GM12878 (cell line): ENCODE measurements around the gene FNDC11.
A peak's percentile ranks its signal among the peaks of the same experiment; 100 is the strongest.

Source experiments
- CREB1 ChIP-seq: IDR thresholded peaks from 2 replicates; pipeline ENCODE4 v1.6.1; 2012; ENCODE audit warnings: low read depth, mild to moderate bottlenecking, inconsistent platforms
- EGR1 ChIP-seq, 2 experiments: IDR thresholded peaks; 1 replicate in 1 of 2; 2 replicates in 1 of 2; pipeline ENCODE4 v1.6.1; 2011 to 2012; ENCODE audit warnings: low read depth in 2 of 2, low read length in 2 of 2, borderline replicate concordance in 1 of 2, mild to moderate bottlenecking in 1 of 2, moderate library complexity in 1 of 2
- FOS ChIP-seq: IDR thresholded peaks from 3 replicates; pipeline ENCODE4 v1.6.1; 2011; ENCODE audit warnings: borderline replicate concordance; ENCODE audit not compliant: insufficient read length; ENCODE audit errors: extremely low read depth
- POLR2A ChIP-seq: IDR thresholded peaks from 2 replicates; pipeline ENCODE4 v1.6.1; 2011; ENCODE audit warnings: low read depth, mild to moderate bottlenecking, low read length
- TCF12 ChIP-seq: IDR thresholded peaks from 2 replicates; pipeline ENCODE4 v1.6.1; 2011; ENCODE audit warnings: low read depth, mild to moderate bottlenecking, low read length
- TF ChIP-seq, protein P1 (sequence below): fragments of 450-650 bp; IDR thresholded peaks from 2 replicates; pipeline ENCODE4 v1.6.1; 2014; ENCODE audit warnings: mild to moderate bottlenecking
- TF ChIP-seq, protein P2 (sequence below), 3 experiments: IDR thresholded peaks in 2 of 3; conservative IDR thresholded peaks in 1 of 3; 2 replicates each; pipeline ENCODE4 v1.5.1; 2011; ENCODE audit warnings: low read depth in 3 of 3, low read length in 3 of 3, mild to moderate bottlenecking in 3 of 3, control low read depth in 2 of 3, moderate library complexity in 2 of 3, inconsistent platforms in 1 of 3, mixed read lengths in 1 of 3; ENCODE audit not compliant: control insufficient read depth in 2 of 3, insufficient read depth in 1 of 3; ENCODE audit errors: extremely low read depth in 1 of 3
- TF ChIP-seq, protein P3 (sequence below): IDR thresholded peaks from 2 replicates; pipeline ENCODE4 v1.6.1; 2012; ENCODE audit warnings: low read depth, low read length, improper control_type of control experiment

DNA sequence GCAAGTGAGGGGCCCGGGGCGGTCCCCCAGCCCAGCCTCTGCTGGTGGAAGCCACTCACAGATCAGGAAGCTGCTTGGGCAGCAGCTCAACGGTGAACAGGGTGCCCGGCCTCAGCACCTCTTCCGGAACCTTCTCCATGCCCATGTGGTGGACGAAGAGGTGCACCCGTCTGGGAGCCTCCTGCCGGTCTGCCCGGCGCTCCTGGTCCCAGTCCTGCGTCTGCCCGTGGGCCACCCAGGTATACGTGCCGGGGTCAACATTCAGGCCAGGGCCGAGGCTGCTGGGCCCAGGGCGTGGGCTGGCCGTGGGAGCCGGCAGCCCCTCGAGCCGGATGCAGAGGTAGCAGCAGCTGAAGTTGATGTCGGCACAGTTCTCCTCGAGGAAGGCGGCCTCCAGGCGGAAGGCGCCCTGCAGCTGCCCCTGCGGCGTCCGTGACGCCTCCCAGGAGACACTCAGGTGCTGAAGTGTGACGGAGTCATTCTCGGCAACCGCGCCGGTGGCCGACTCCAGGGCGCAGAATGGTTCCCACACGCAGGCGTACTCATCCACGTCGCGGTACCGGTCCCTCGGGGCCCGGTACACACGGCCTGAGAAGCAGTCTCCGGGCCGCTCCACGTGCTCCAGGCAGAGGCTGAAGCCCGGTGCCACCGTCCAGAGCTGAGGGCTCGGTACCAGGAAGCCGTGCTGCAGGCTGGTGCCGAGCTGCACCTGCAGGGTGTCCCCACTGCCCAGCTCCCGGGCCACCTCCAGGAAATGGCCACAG is 8.7 kb downstream of the FNDC11 start:
- TF ChIP-seq, protein P1, sequence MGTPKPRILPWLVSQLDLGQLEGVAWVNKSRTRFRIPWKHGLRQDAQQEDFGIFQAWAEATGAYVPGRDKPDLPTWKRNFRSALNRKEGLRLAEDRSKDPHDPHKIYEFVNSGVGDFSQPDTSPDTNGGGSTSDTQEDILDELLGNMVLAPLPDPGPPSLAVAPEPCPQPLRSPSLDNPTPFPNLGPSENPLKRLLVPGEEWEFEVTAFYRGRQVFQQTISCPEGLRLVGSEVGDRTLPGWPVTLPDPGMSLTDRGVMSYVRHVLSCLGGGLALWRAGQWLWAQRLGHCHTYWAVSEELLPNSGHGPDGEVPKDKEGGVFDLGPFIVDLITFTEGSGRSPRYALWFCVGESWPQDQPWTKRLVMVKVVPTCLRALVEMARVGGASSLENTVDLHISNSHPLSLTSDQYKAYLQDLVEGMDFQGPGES: no peak
- TF ChIP-seq, protein P2, sequence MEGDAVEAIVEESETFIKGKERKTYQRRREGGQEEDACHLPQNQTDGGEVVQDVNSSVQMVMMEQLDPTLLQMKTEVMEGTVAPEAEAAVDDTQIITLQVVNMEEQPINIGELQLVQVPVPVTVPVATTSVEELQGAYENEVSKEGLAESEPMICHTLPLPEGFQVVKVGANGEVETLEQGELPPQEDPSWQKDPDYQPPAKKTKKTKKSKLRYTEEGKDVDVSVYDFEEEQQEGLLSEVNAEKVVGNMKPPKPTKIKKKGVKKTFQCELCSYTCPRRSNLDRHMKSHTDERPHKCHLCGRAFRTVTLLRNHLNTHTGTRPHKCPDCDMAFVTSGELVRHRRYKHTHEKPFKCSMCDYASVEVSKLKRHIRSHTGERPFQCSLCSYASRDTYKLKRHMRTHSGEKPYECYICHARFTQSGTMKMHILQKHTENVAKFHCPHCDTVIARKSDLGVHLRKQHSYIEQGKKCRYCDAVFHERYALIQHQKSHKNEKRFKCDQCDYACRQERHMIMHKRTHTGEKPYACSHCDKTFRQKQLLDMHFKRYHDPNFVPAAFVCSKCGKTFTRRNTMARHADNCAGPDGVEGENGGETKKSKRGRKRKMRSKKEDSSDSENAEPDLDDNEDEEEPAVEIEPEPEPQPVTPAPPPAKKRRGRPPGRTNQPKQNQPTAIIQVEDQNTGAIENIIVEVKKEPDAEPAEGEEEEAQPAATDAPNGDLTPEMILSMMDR (IDR thresholded peaks at IDR 0.05 in 2 of 3, conservative IDR thresholded peaks at IDR 0.05 in 1 of 3; ENCODE audit: control insufficient read depth in 2 of 3, extremely low read depth in 1 of 3, insufficient read depth in 1 of 3, low read depth in 3 of 3, low read length in 3 of 3): no peak
- TF ChIP-seq POLR2A: no peak
- no peak for TF ChIP-seq CREB1
- no peak for TF ChIP-seq EGR1 (IDR thresholded peaks at IDR 0.05; ENCODE audit: borderline replicate concordance in 1 of 2, low read depth in 2 of 2, low read length in 2 of 2)
- no peak for TF ChIP-seq FOS
- TF ChIP-seq, protein P3, sequence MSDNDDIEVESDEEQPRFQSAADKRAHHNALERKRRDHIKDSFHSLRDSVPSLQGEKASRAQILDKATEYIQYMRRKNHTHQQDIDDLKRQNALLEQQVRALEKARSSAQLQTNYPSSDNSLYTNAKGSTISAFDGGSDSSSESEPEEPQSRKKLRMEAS: no peak
- peak; percentile 62; the same call in 1 of the 2 replicates for TF ChIP-seq TCF12
